CD4-positive, alpha-beta T cell treated with Interleukin-2 at 100 ng/mL for 4 hours (primary cell): ENCODE measurements around the gene XPO5.

Experiments used
- DNase-seq: peaks from one replicate; pipeline ENCODE4 v3.0.0-alpha.2; 2020; ENCODE audit warnings: low spot score

Gene XPO5

GRCh38 chr6:43497689-43498088 lies 78.1 kb downstream of the XPO5 start:
- DNase-seq: no peak

- DNase-seq: no peak
Measured at GRCh38 chr6:43497129-43497396, 78.8 kb downstream of the XPO5 start.

- DNase-seq: peak; percentile 18
Measured at GRCh38 chr6:43496370-43497128, 79.3 kb downstream of the XPO5 start.

GRCh38 chr6:43495409-43495941 lies 80.4 kb downstream of the XPO5 start:
- DNase-seq: peak; percentile 18

GRCh38 chr6:43494766-43495165 lies 81.1 kb downstream of the XPO5 start:
- no peak for DNase-seq

- DNase-seq: no peak
Measured at GRCh38 chr6:43494321-43494720, 81.5 kb downstream of the XPO5 start.

GRCh38 chr6:43493833-43494232 lies 82.0 kb downstream of the XPO5 start:
- DNase-seq: no peak

- DNase-seq: no peak
Measured at GRCh38 chr6:43493230-43493629, 82.6 kb downstream of the XPO5 start.

- DNase-seq: no peak
Measured at GRCh38 chr6:43492673-43493072, 83.2 kb downstream of the XPO5 start.

GRCh38 chr6:43491750-43492661 lies 83.8 kb downstream of the XPO5 start:
- no peak for DNase-seq

- DNase-seq: no peak
Measured at GRCh38 chr6:43490523-43490939, 85.3 kb downstream of the XPO5 start.

GRCh38 chr6:43489277-43490072 lies 86.4 kb downstream of the XPO5 start:
- no peak for DNase-seq

- no peak for DNase-seq
Measured at GRCh38 chr6:43488667-43489276, 87.1 kb downstream of the XPO5 start.

GRCh38 chr6:43481591-43482236 lies 94.1 kb downstream of the XPO5 start:
- DNase-seq: no peak

GRCh38 chr6:43481075-43481474 lies 94.8 kb downstream of the XPO5 start:
- no peak for DNase-seq

GRCh38 chr6:43478008-43478372 lies 97.8 kb downstream of the XPO5 start:
- DNase-seq: no peak

GRCh38 chr6:43477235-43478007 lies 98.4 kb downstream of the XPO5 start, which contains the start of gene TJAP1:
TSS of gene TJAP1 (plus strand) at chr6:43477570. CDS start at chr6:43499002, 21,432 bp downstream.
- DNase-seq: peak; percentile 95

- no peak for DNase-seq
Measured at GRCh38 chr6:43476746-43477145, 99.1 kb downstream of the XPO5 start.

- DNase-seq: no peak
Measured at GRCh38 chr6:43475516-43475915, 100.3 kb downstream of the XPO5 start.

GRCh38 chr6:43472515-43472914 lies 103.3 kb downstream of the XPO5 start:
- DNase-seq: no peak
